K562 (cell line): ENCODE data around the gene HS6ST1. TPM values are rescaled to one million over a fixed set of nuclear protein-coding genes. Genes with fewer than 3 reads are reported as not detected.
A peak's percentile ranks its signal among the peaks of the same experiment; 100 is the strongest.

Experiments
- ATAC-seq: fragments of 200-7000 bp; cut with Tn5 transposase; 3 replicates; pipeline ENCODE4 v1.9.1; 2020; ENCODE audit warnings: moderate library complexity
- BruUV-seq: library from RNA; stranded (reverse); fragments of 400-500 nt; replicated peaks from 2 replicates; lab custom pipeline; 2021; lab: Mats Ljungman, UMichigan
- CTCF ChIA-PET: fragments of 300-600 bp; formaldehyde crosslinking; extraction: SDS; loops from one replicate; lab custom pipeline; 2021; ENCODE audit warnings: low intra/inter-chr PET ratio; lab: Yijun Ruan, JAX
- POLR2A ChIA-PET: fragments of 300-600, 350-650 bp; sonication (Branson Sonifier 250); formaldehyde crosslinking; extraction: SDS; loops from one replicate; lab custom pipeline; 2021; ENCODE audit warnings: antibody characterized with exemption, inconsistent platforms; lab: Yijun Ruan, JAX
- DNase-seq, 4 experiments: peaks; one replicate each; pipeline versions ENCODE4 v3.0.0 to v3.0.0-alpha.2; 2011 to 2018; ENCODE audit warnings: low spot score in 3 of 4, mixed read lengths in 3 of 4; ENCODE audit errors: extremely low read depth in 1 of 4
- FAIRE-seq: peaks from 2 replicates; lab custom pipeline; 2011; peaks lifted over from hg19 to GRCh38; lab: Jason Lieb, UNC
- H2AFZ ChIP-seq: 2 replicates; pipeline ENCODE4 v1.6.0; 2011; ENCODE audit warnings: low read depth, low read length, control low read depth, inconsistent platforms
- H3K27ac ChIP-seq: fragments of 200-600 bp; 3 replicates; pipeline ENCODE4 v1.8.0; 2011; ENCODE audit warnings: low read depth, mild to moderate bottlenecking, control low read depth, inconsistent platforms, low read length, moderate library complexity, mixed read lengths; ENCODE audit errors: extremely low read depth
- H3K27me3 ChIP-seq, 2 experiments: fragments of 300-600 bp in 1 of 2; 2 replicates in 1 of 2; 3 replicates in 1 of 2; pipeline versions ENCODE4 v1.6.0 to v1.8.0; 2011; ENCODE audit warnings: inconsistent platforms in 2 of 2, low read length in 2 of 2, mild to moderate bottlenecking in 1 of 2, mixed read lengths in 1 of 2, moderate library complexity in 1 of 2; ENCODE audit not compliant: control insufficient read depth in 2 of 2, insufficient read depth in 2 of 2
- H3K36me3 ChIP-seq: fragments of 300-600 bp; 3 replicates; pipeline ENCODE4 v1.8.0; 2011; ENCODE audit warnings: mild to moderate bottlenecking, low read length, inconsistent platforms; ENCODE audit not compliant: control insufficient read depth, insufficient read depth
- H3K4me1 ChIP-seq, 2 experiments: fragments of 200-600 bp in 1 of 2; replicated peaks in 1 of 2; 2 replicates in 1 of 2; 3 replicates in 1 of 2; pipeline versions ENCODE4 v1.5.1 to v1.8.0; 2011; ENCODE audit warnings: inconsistent platforms in 2 of 2, low read length in 2 of 2, mild to moderate bottlenecking in 1 of 2, mixed read lengths in 1 of 2, moderate library complexity in 1 of 2; ENCODE audit not compliant: control insufficient read depth in 2 of 2, insufficient read depth in 2 of 2
- H3K4me2 ChIP-seq: 2 replicates; pipeline ENCODE4 v1.6.1; 2011; ENCODE audit warnings: low read length, control low read depth, inconsistent platforms, mixed read lengths; ENCODE audit not compliant: insufficient read depth
- H3K4me3 ChIP-seq: fragments of 200-600 bp; sonication (generic), shearing (Covaris generic); 2 replicates; pipeline ENCODE4 v1.5.1; 2016; ENCODE audit warnings: control low read depth, inconsistent platforms
- H3K79me2 ChIP-seq: fragments of 200-600 bp; 3 replicates; pipeline ENCODE4 v1.8.0; 2011; ENCODE audit warnings: low read length, inconsistent platforms; ENCODE audit not compliant: control insufficient read depth, insufficient read depth
- H3K9ac ChIP-seq, 2 experiments: 2 replicates each; pipeline versions ENCODE4 v1.6.0 to v1.6.1; 2011; ENCODE audit warnings: low read depth in 2 of 2, low read length in 2 of 2, control low read depth in 1 of 2, inconsistent platforms in 1 of 2, mild to moderate bottlenecking in 1 of 2, mixed read lengths in 1 of 2; ENCODE audit not compliant: insufficient read depth in 1 of 2
- H3K9me1 ChIP-seq: one replicate; pipeline ENCODE4 v1.6.0; 2011; ENCODE audit warnings: inconsistent platforms, mild to moderate bottlenecking, low read length, moderate library complexity; ENCODE audit not compliant: control insufficient read depth, insufficient read depth
- H3K9me3 ChIP-seq: replicated peaks from 2 replicates; pipeline ENCODE4 v1.5.1; 2011; ENCODE audit warnings: low read depth, low read length, inconsistent platforms; ENCODE audit not compliant: control insufficient read depth, insufficient read depth
- H4K20me1 ChIP-seq: replicated peaks from 2 replicates; pipeline ENCODE4 v1.6.1; 2011; ENCODE audit warnings: low read length, inconsistent platforms, mixed read lengths; ENCODE audit not compliant: control insufficient read depth, insufficient read depth
- ATF7 ChIP-seq: fragments of 450-650 bp; IDR thresholded peaks from 2 replicates; pipeline ENCODE4 v1.7.1; 2014; ENCODE audit warnings: mild to moderate bottlenecking, moderate library complexity
- CREM ChIP-seq: IDR thresholded peaks from 2 replicates; pipeline ENCODE4 v1.6.1; 2014; ENCODE audit warnings: antibody characterized with exemption, low read depth
- ETV5 ChIP-seq: sonication (generic); formaldehyde crosslinking; IDR thresholded peaks from 2 replicates; pipeline ENCODE4 v1.4.0; 2020; ENCODE audit warnings: low read depth, mild to moderate bottlenecking, missing genetic modification reagents
- FOXA3 ChIP-seq, 2 experiments: fragments of 450-650 bp in 1 of 2; sonication (generic) in 1 of 2; formaldehyde crosslinking; IDR thresholded peaks in 1 of 2; conservative IDR thresholded peaks in 1 of 2; 2 replicates each; pipeline versions ENCODE4 v1.4.0 to v1.8.0; 2020 to 2022; ENCODE audit warnings: mild to moderate bottlenecking in 2 of 2, missing genetic modification reagents in 1 of 2
- HOXB6 ChIP-seq: fragments of 250-450 bp; sonication (Bioruptor Pico); IDR thresholded peaks from 2 replicates; pipeline ENCODE4 v1.5.1; 2022; ENCODE audit warnings: mild to moderate bottlenecking, borderline replicate concordance
- MAFG ChIP-seq: fragments of 450-650 bp; conservative IDR thresholded peaks from 2 replicates; pipeline ENCODE4 v1.6.1; 2016; ENCODE audit warnings: missing genetic modification characterization, missing compliant biosample characterization
- SMARCC2 ChIP-seq: fragments of 450-650 bp; IDR thresholded peaks from 2 replicates; pipeline ENCODE4 v1.6.1; 2017; ENCODE audit warnings: antibody characterized with exemption, moderate library complexity, mild to moderate bottlenecking, low read depth
- WGBS: fragments of 100-300 bp; shearing (Covaris generic); methylation state at CpG from one replicate; pipeline ENCODE4 v1.1.6; 2016; ENCODE audit warnings: low coverage, mixed read lengths; ENCODE audit not compliant: insufficient coverage; ENCODE audit errors: missing lambda C conversion rate; 5-methylcytosine and 5-hydroxymethylcytosine counted together
- in situ Hi-C: fragments of 300-500 bp; cut with MboI; formaldehyde crosslinking; loops from 4 replicates; pipeline ENCODE4 v1.15.0; 2018; ENCODE audit warnings: inconsistent platforms, mixed read lengths
- intact Hi-C: fragments of 100-400 bp; cut with micrococcal nuclease; formaldehyde crosslinking; loops from 2 replicates; pipeline ENCODE4 v1.14.2; 2022
- polyA plus RNA-seq, 8 experiments: library from polyadenylated mRNA; depleted of rRNA in 4 of 8; stranded (reverse) in 5 of 8; unstranded in 3 of 8; fragments of >200 nt; fragmentation: Nextera tagmentation in 2 of 8; fragmentation: Illumina TruSeq in 1 of 8; extraction: Ambion mirVana in 2 of 8; extraction: Trizol in 1 of 8; gene quantifications; 2 replicates each; pipeline versions ENCODE4 v1.2.1 to v1.2.3, GENCODE V29; 2011 to 2014; ENCODE audit warnings: inconsistent platforms in 1 of 8, missing spikeins in 1 of 8
- total RNA-seq, 7 experiments: library from RNA; depleted of rRNA in 6 of 7; stranded (reverse); fragments of >200 nt in 6 of 7; fragmentation: Illumina TruSeq in 2 of 7; extraction: Trizol in 2 of 7; gene quantifications; 2 replicates each; pipeline versions ENCODE4 v1.2.1 to v1.2.3, GENCODE V29; 2011 to 2021; ENCODE audit warnings: low replicate concordance in 1 of 7
- TF ChIP-seq, protein P1 (sequence below), 2 experiments: fragments of 450-650 bp in 1 of 2; sonication (generic) in 1 of 2; formaldehyde crosslinking in 1 of 2; IDR thresholded peaks in 1 of 2; conservative IDR thresholded peaks in 1 of 2; 2 replicates each; pipeline versions ENCODE4 v1.6.1 to v1.8.1; 2016 to 2023; ENCODE audit warnings: mild to moderate bottlenecking in 2 of 2, moderate library complexity in 2 of 2, inconsistent platforms in 1 of 2, missing genetic modification reagents in 1 of 2
- TF ChIP-seq, protein P2 (sequence below), 3 experiments: IDR thresholded peaks in 2 of 3; conservative IDR thresholded peaks in 1 of 3; 2 replicates each; pipeline ENCODE4 v1.5.1; 2011 to 2012; ENCODE audit warnings: low read length in 3 of 3, mild to moderate bottlenecking in 3 of 3, control low read depth in 2 of 3, improper control_type of control experiment in 1 of 3, inconsistent platforms in 1 of 3, low read depth in 1 of 3, mixed read lengths in 1 of 3, moderate library complexity in 1 of 3; ENCODE audit not compliant: insufficient read depth in 2 of 3
- TF ChIP-seq, protein P3 (sequence below): fragments of 250-450 bp; sonication (Bioruptor Pico); IDR thresholded peaks from 2 replicates; pipeline ENCODE4 v1.9.0; 2021; ENCODE audit warnings: mild to moderate bottlenecking
- TF ChIP-seq, protein P4 (sequence below): fragments of 250-450 bp; sonication (Bioruptor Pico); IDR thresholded peaks from 2 replicates; pipeline ENCODE4 v1.8.0; 2021; ENCODE audit warnings: moderate library complexity, mild to moderate bottlenecking, inconsistent platforms

The HS6ST1 gene
- total and polyA plus RNA-seq, 9 of the 15 experiments (the other 6 are each of a cell fraction or from before 2014, with no cell fraction given), result 0.06 to 7.4 (median 3.8) TPM

DNA sequence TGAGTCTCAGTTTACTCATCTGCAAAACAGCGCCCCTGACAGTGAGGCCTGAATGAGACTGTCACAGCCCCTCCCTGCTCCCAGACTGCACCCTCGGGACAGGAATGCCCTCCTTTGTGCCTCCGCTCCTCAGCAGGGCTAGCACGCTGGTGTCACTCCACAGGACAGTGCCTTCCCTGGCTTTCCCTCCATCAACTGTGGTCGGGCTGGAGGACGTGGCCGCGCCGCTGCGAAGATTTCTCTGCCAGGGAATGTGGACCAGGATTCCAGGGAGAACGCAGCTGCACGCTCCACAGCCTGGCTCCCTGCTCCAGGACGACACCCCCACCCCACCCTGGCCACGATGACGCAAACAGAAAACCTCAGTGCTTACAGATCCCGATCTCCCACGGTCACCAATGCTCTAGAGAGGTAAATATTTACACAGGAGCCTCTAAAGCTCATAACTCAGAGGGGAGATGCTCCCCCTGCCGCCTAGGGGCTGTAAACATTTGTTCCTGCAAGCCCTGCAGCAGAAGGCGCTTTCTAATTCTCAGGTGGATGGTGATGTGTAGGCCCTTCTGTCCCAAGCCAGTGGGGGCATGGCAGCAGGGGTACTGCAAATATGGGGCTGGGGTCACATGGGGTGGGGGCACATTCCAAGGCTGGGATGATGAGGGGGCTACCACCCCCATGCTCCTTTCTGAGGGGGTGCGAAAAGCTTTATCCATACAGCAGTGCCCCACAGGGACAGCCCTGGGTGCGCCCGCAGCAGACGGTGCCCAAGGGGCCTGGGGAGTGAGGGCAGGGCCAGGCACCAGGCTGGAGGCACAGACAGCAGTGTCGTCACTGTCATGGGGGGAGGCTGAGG, 12.4 kb downstream of the HS6ST1 start:
- Histone ChIP-seq H3K4me1 (peaks cover 29 to 61% of the 10 kb centered on the region in 2 experiments), H3K4me2 (no peak overlapping the region), H3K4me3 (no peak overlapping the region), H3K27ac (no peak overlapping the region), H2AFZ (no peak overlapping the region; the same call in 1 of the 2 replicates), H3K36me3 (no peaks in the 10 kb centered on the region), H3K79me2 (no peaks in the 10 kb centered on the region), H3K27me3 (no peaks in the 10 kb centered on the region), H3K9me1 (peaks cover 6% of the 10 kb centered on the region), H4K20me1 (peaks cover 47% of the 10 kb centered on the region), H3K9ac (peak overlapping the region in 1 of 2 experiments; percentile 91; a peak in 2 of 4 replicates), H3K9me3 (no peaks in the 10 kb centered on the region)
- no TSS peak for BruUV-seq
- in situ Hi-C loops, result no loop called here
- TF ChIP-seq SMARCC2, result no peak
- TF ChIP-seq FOXA3 (CRISPR knock-in tag; conservative IDR thresholded peaks at IDR 0.05 in 1 of 2, IDR thresholded peaks at IDR 0.05 in 1 of 2), result peak in 1 of 2 experiments; percentile 51; a peak in 2 of 4 replicates
- 0 out of 2 replicates have a peak, but pooled peaks have one; percentile 7 for TF ChIP-seq CREM
- TF ChIP-seq, protein P1, sequence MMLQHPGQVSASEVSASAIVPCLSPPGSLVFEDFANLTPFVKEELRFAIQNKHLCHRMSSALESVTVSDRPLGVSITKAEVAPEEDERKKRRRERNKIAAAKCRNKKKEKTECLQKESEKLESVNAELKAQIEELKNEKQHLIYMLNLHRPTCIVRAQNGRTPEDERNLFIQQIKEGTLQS (IDR thresholded peaks at IDR 0.05), result peak; percentile 27; the same call in 1 of the 2 replicates
- TF ChIP-seq, protein P1 (CRISPR knock-in tag; conservative IDR thresholded peaks at IDR 0.05), result no peak
- TF ChIP-seq, protein P2, sequence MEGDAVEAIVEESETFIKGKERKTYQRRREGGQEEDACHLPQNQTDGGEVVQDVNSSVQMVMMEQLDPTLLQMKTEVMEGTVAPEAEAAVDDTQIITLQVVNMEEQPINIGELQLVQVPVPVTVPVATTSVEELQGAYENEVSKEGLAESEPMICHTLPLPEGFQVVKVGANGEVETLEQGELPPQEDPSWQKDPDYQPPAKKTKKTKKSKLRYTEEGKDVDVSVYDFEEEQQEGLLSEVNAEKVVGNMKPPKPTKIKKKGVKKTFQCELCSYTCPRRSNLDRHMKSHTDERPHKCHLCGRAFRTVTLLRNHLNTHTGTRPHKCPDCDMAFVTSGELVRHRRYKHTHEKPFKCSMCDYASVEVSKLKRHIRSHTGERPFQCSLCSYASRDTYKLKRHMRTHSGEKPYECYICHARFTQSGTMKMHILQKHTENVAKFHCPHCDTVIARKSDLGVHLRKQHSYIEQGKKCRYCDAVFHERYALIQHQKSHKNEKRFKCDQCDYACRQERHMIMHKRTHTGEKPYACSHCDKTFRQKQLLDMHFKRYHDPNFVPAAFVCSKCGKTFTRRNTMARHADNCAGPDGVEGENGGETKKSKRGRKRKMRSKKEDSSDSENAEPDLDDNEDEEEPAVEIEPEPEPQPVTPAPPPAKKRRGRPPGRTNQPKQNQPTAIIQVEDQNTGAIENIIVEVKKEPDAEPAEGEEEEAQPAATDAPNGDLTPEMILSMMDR (IDR thresholded peaks at IDR 0.05 in 2 of 3, conservative IDR thresholded peaks at IDR 0.05 in 1 of 3; ENCODE audit: insufficient read depth in 2 of 3, low read depth in 1 of 3, low read length in 3 of 3), result peak in 2 of 3 experiments; percentile 9 to 36; a peak in 2 of 6 replicates
- no peak for TF ChIP-seq MAFG (tag)
- TF ChIP-seq, protein P3, sequence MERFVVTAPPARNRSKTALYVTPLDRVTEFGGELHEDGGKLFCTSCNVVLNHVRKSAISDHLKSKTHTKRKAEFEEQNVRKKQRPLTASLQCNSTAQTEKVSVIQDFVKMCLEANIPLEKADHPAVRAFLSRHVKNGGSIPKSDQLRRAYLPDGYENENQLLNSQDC (CRISPR knock-in tag), result no peak
- TF ChIP-seq HOXB6 (CRISPR knock-in tag), result no peak
- TF ChIP-seq ATF7, result peak; percentile 48
- TF ChIP-seq, protein P4, sequence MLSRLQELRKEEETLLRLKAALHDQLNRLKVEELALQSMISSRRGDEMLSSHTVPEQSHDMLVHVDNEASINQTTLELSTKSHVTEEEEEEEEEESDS (CRISPR knock-in tag), result no peak
- no peak for TF ChIP-seq ETV5
- ATAC-seq (peak; percentile 7; the same call in 1 of the 3 replicates), DNase-seq (peak in 3 of 4 experiments; percentile 39 to 55 (median 51)), FAIRE-seq (no peak)
- intact Hi-C loops, result loop anchor here (5.0 to 10.0 kb wide), 2 partner anchors 129 to 242 kb away; no protein-coding TSS in a partner anchor
- ChIA-PET POLR2A (interaction anchor here (1.0 to 1.1 kb wide), 2 partner anchors 9 to 10 kb away, joined by 5 to 6 read pairs; no protein-coding TSS in a partner anchor), CTCF (interaction anchor here (0.6 to 1.0 kb wide), 2 partner anchors 127 to 298 kb away, joined by 3 read pairs; no protein-coding TSS in a partner anchor)
- 61% methylated on average over 15 of the region's 24 CpGs for WGBS
